ENCODE data around the gene PGRMC1.

Gene PGRMC1

GRCh38 chrX:119226446-119226845 is 9.6 kb upstream of the PGRMC1 start:
- Histone ChIP-seq H3K27me3 (replicated peaks) (no peaks in the 10 kb centered on the region), H3K36me3 (replicated peaks) (no peaks in the 10 kb centered on the region), H3K4me3 (ENCODE audit: low read depth, low read length) (no peak overlapping the region), H3K27ac (no peak overlapping the region)
- DNase-seq: no peak
- no peak for TF ChIP-seq CTCF (IDR thresholded peaks at IDR 0.05; ENCODE audit: low read depth, low read length, missing control alignments)
- in situ Hi-C loops (cut with HindIII; ENCODE audit: low pct_ligation_motif_present, low sequenced_read_pairs): no loop called here

GRCh38 chrX:119228512-119229252 is 7.4 kb upstream of the PGRMC1 start:
- Histone ChIP-seq H3K27me3 (replicated peaks) (no peaks in the 10 kb centered on the region), H3K36me3 (replicated peaks) (no peaks in the 10 kb centered on the region), H3K27ac (no peak overlapping the region), H3K4me3 (ENCODE audit: low read depth, low read length) (no peak overlapping the region)
- peak; percentile 75 for DNase-seq
- no peak for TF ChIP-seq CTCF (IDR thresholded peaks at IDR 0.05; ENCODE audit: low read depth, low read length, missing control alignments)
- in situ Hi-C loops (cut with HindIII; ENCODE audit: low pct_ligation_motif_present, low sequenced_read_pairs): no loop called here

- DNase-seq: no peak
- Histone ChIP-seq H3K27ac (no peak overlapping the region), H3K36me3 (replicated peaks) (no peaks in the 10 kb centered on the region), H3K27me3 (replicated peaks) (no peaks in the 10 kb centered on the region), H3K4me3 (ENCODE audit: low read depth, low read length) (no peak overlapping the region)
- TF ChIP-seq CTCF (IDR thresholded peaks at IDR 0.05; ENCODE audit: low read depth, low read length, missing control alignments): no peak
- in situ Hi-C loops (cut with HindIII; ENCODE audit: low pct_ligation_motif_present, low sequenced_read_pairs): no loop called here
These were observed 6.9 kb upstream of the PGRMC1 start for GRCh38 chrX:119229253-119229615.

- TF ChIP-seq CTCF (IDR thresholded peaks at IDR 0.05; ENCODE audit: low read depth, low read length, missing control alignments): no peak
- Histone ChIP-seq H3K36me3 (replicated peaks) (no peaks in the 10 kb centered on the region), H3K4me3 (ENCODE audit: low read depth, low read length) (no peak overlapping the region), H3K27ac (no peak overlapping the region), H3K27me3 (replicated peaks) (no peaks in the 10 kb centered on the region)
- in situ Hi-C loops (cut with HindIII; ENCODE audit: low pct_ligation_motif_present, low sequenced_read_pairs): no loop called here
- no peak for DNase-seq
These were observed 5.2 kb upstream of the PGRMC1 start for GRCh38 chrX:119230850-119231249.

- Histone ChIP-seq H3K27ac (no peak overlapping the region), H3K27me3 (replicated peaks) (no peaks in the 10 kb centered on the region), H3K36me3 (replicated peaks) (no peaks in the 10 kb centered on the region), H3K4me3 (ENCODE audit: low read depth, low read length) (no peak overlapping the region)
- DNase-seq: no peak
- TF ChIP-seq CTCF (IDR thresholded peaks at IDR 0.05; ENCODE audit: low read depth, low read length, missing control alignments): no peak
- in situ Hi-C loops (cut with HindIII; ENCODE audit: low pct_ligation_motif_present, low sequenced_read_pairs): no loop called here
These were observed 4.1 kb upstream of the PGRMC1 start for GRCh38 chrX:119231936-119232445.

- TF ChIP-seq CTCF (IDR thresholded peaks at IDR 0.05; ENCODE audit: low read depth, low read length, missing control alignments): no peak
- H3K27ac ChIP-seq: no peak overlapping the region
- in situ Hi-C loops (cut with HindIII; ENCODE audit: low pct_ligation_motif_present, low sequenced_read_pairs): no loop called here
- no peaks in the 10 kb centered on the region for H3K36me3 ChIP-seq (replicated peaks)
- H3K4me3 ChIP-seq (ENCODE audit: low read depth, low read length): no peak overlapping the region
- H3K27me3 ChIP-seq (replicated peaks): no peaks in the 10 kb centered on the region
- no peak for DNase-seq
These were observed 1.0 kb upstream of the PGRMC1 start for GRCh38 chrX:119235051-119235511.

Measured in brain microvascular endothelial cell (primary cell).